Smooth muscle cell (in vitro differentiated cells): ENCODE data around the gene ANKRD34B. TPM values are rescaled to one million over a fixed set of nuclear protein-coding genes. Genes with fewer than 3 reads are reported as not detected.

Source experiments
- DNase-seq: peaks from one replicate; lab custom pipeline; 2025; ENCODE audit not compliant: unreplicated experiment; lab: John Stamatoyannopoulos, UW
- H2AFZ ChIP-seq: fragments of 200-600 bp; sonication (generic); 2 replicates; pipeline ENCODE4 v1.6.0; 2016; ENCODE audit warnings: antibody characterized with exemption, low read depth, mild to moderate bottlenecking
- H3F3A ChIP-seq: fragments of 200-600 bp; sonication (generic); 2 replicates; pipeline ENCODE4 v1.6.0; 2017; ENCODE audit warnings: antibody characterized with exemption, low read depth
- H3K27ac ChIP-seq: fragments of 200-600 bp; sonication (generic); 2 replicates; pipeline ENCODE4 v1.5.1; 2016; ENCODE audit warnings: low read depth, mild to moderate bottlenecking
- H3K27me3 ChIP-seq: fragments of 200-600 bp; sonication (generic); 2 replicates; pipeline ENCODE4 v1.6.1; 2016; ENCODE audit warnings: low read depth, mild to moderate bottlenecking
- H3K36me3 ChIP-seq: fragments of 200-600 bp; sonication (generic); 2 replicates; pipeline ENCODE4 v1.5.1; 2016; ENCODE audit warnings: low read depth
- H3K4me1 ChIP-seq: fragments of 200-600 bp; sonication (generic); 2 replicates; pipeline ENCODE4 v1.5.1; 2016; ENCODE audit warnings: low read depth
- H3K4me2 ChIP-seq: fragments of 200-600 bp; sonication (generic); 2 replicates; pipeline ENCODE4 v1.6.0; 2016; ENCODE audit warnings: mild to moderate bottlenecking
- H3K4me3 ChIP-seq: fragments of 200-600 bp; sonication (generic); 2 replicates; pipeline ENCODE4 v1.5.1; 2016; ENCODE audit warnings: mild to moderate bottlenecking
- H3K79me2 ChIP-seq: fragments of 200-600 bp; sonication (generic); 2 replicates; pipeline ENCODE4 v1.6.0; 2016; ENCODE audit warnings: low read depth, mild to moderate bottlenecking
- H3K9ac ChIP-seq: fragments of 200-600 bp; sonication (generic); 2 replicates; pipeline ENCODE4 v1.6.0; 2016; ENCODE audit warnings: low read depth
- H3K9me3 ChIP-seq: fragments of 200-600 bp; sonication (generic); replicated peaks from 2 replicates; pipeline ENCODE4 v1.5.1; 2016; ENCODE audit warnings: low read depth
- H4K20me1 ChIP-seq: fragments of 200-600 bp; sonication (generic); 2 replicates; pipeline ENCODE4 v1.6.0; 2016; ENCODE audit warnings: low read depth
- CTCF ChIP-seq: fragments of 200-600 bp; sonication (generic); IDR thresholded peaks from 2 replicates; pipeline ENCODE4 v1.5.1; 2017; ENCODE audit warnings: borderline replicate concordance, mild to moderate bottlenecking, antibody characterized with exemption; ENCODE audit not compliant: insufficient read depth, poor library complexity, severe bottlenecking
- WGBS: methylation state at CpG from one replicate; pipeline ENCODE4 v1.1.7; 2016; ENCODE audit warnings: low lambda C conversion rate; 5-methylcytosine and 5-hydroxymethylcytosine counted together
- polyA plus RNA-seq: library from polyadenylated mRNA; unstranded; fragments of >200 nt; fragmentation: Nextera tagmentation; extraction: Ambion mirVana; gene quantifications from 2 replicates; pipeline ENCODE4 v1.2.1, GENCODE V29; 2016
- total RNA-seq: library from RNA; depleted of rRNA; stranded (reverse); fragments of >200 nt; gene quantifications from 2 replicates; pipeline ENCODE4 v1.2.3, GENCODE V29; 2014

Gene ANKRD34B
- total and polyA plus RNA-seq, 2 experiments from 2014 or later = not detected

DNA sequence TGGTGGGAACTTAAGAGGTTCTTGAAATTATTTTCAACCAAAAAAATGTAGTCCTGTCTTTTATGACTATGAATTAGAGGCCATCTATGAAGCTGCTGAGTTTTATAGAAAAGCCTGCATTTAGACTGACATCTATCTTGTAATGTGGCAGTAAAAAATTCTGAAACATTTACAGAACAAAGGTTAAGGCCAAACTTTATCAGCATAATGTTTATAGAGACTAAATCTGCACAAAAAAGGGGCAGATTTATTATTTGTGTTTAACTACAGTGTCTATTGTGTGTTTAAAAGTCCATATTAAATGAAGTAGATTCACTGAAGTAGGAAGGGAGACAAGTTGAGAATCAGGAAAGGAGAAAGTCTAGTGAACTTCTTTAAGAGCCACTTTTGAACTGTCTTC, 37.3 kb upstream of the ANKRD34B start:
- Histone ChIP-seq H3K4me3 (no peak overlapping the region), H2AFZ (no peak overlapping the region), H3F3A (no peaks in the 10 kb centered on the region), H3K79me2 (no peaks in the 10 kb centered on the region), H4K20me1 (no peaks in the 10 kb centered on the region), H3K27ac (no peak overlapping the region), H3K36me3 (no peaks in the 10 kb centered on the region), H3K27me3 (no peaks in the 10 kb centered on the region), H3K4me2 (no peak overlapping the region), H3K4me1 (no peaks in the 10 kb centered on the region), H3K9ac (no peak overlapping the region), H3K9me3 (no peaks in the 10 kb centered on the region)
- DNase-seq = no peak
- TF ChIP-seq CTCF = no peak

- no peak overlapping the region for H3K27ac ChIP-seq
- H3K4me2 ChIP-seq = no peak overlapping the region
- no peak for TF ChIP-seq CTCF
- H3K36me3 ChIP-seq = no peaks in the 10 kb centered on the region
- WGBS = 91% methylated on average over 2 of the region's 2 CpGs
- no peak overlapping the region for H2AFZ ChIP-seq
- H3K4me3 ChIP-seq = no peak overlapping the region
- DNase-seq = no peak
- H4K20me1 ChIP-seq = no peaks in the 10 kb centered on the region
- H3K79me2 ChIP-seq = no peaks in the 10 kb centered on the region
- H3K9me3 ChIP-seq = no peaks in the 10 kb centered on the region
- H3F3A ChIP-seq = no peaks in the 10 kb centered on the region
- H3K27me3 ChIP-seq = no peaks in the 10 kb centered on the region
- H3K4me1 ChIP-seq = no peaks in the 10 kb centered on the region
- H3K9ac ChIP-seq = no peak overlapping the region
Observed at GRCh38 chr5:80600943-80601693, 31.0 kb upstream of the ANKRD34B start.

DNA sequence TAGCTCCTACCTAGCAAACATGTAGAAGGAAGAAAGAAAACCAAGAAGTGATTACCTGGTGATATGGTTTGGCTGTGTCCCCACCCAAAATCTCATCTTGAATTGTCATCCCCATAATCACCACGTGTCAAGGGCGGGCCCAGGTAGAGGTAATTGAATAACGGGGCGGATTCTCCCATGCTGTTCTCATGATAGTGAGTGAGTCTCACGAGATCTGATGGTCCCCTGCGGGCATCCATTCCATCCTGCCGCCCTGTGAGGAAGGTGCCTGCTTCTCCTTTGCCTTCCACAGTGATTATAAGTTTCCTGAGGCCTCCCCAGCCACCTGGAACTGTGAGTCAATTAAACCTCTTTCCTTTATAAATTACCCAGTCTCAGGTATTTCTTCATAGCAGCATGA, 27.4 kb upstream of the ANKRD34B start:
- H4K20me1 ChIP-seq = no peaks in the 10 kb centered on the region
- H3K79me2 ChIP-seq = no peaks in the 10 kb centered on the region
- H3K36me3 ChIP-seq = no peaks in the 10 kb centered on the region
- no peak overlapping the region for H3K4me2 ChIP-seq
- H3K9ac ChIP-seq = no peak overlapping the region
- H3K27me3 ChIP-seq = no peaks in the 10 kb centered on the region
- no peak overlapping the region for H3K4me3 ChIP-seq
- DNase-seq = no peak
- H3K4me1 ChIP-seq = no peaks in the 10 kb centered on the region
- H3K9me3 ChIP-seq = no peaks in the 10 kb centered on the region
- H2AFZ ChIP-seq = no peak overlapping the region
- 72% methylated on average over 7 of the region's 7 CpGs for WGBS
- TF ChIP-seq CTCF = no peak
- no peaks in the 10 kb centered on the region for H3F3A ChIP-seq
- no peak overlapping the region for H3K27ac ChIP-seq

DNA sequence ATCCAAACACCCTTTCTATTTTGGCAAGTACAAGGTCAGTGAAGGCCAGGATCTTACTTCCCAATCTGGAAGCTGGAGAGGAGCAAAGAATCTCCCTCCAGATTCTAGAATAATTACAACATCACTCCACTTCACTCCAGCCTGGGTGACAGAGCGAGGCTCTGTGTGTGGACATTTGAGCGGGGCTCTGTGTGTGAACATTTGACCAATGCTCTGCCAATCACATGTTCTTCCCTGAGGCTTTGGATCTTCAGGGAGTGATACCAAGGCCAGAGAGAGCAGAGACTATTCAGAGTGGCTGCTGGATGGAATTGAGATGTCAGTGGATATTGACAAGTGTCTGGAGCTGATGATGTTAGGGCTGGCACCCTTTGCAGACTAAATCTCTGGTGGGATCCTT, 24.7 kb upstream of the ANKRD34B start:
- Histone ChIP-seq H3F3A (no peaks in the 10 kb centered on the region), H3K27me3 (no peaks in the 10 kb centered on the region), H3K4me3 (no peak overlapping the region), H3K27ac (no peak overlapping the region), H3K36me3 (no peaks in the 10 kb centered on the region), H4K20me1 (no peaks in the 10 kb centered on the region), H3K9ac (no peak overlapping the region), H3K4me1 (no peaks in the 10 kb centered on the region), H3K79me2 (no peaks in the 10 kb centered on the region), H3K4me2 (no peak overlapping the region), H3K9me3 (no peaks in the 10 kb centered on the region), H2AFZ (no peak overlapping the region)
- no peak for TF ChIP-seq CTCF
- DNase-seq = no peak
- 96% methylated on average over 2 of the region's 2 CpGs for WGBS
